NCI-H510A (cell line): ENCODE measurements around the gene PRR14.

Source experiments
- DNase-seq: peaks from one replicate; lab custom pipeline; 2025; lab: John Stamatoyannopoulos, UW

PRR14 gene

GRCh38 chr16:30659507-30660423 is 9.0 kb downstream of the PRR14 start:
- no peak for DNase-seq

- DNase-seq, result no peak
Measured at GRCh38 chr16:30660424-30661261, 9.9 kb downstream of the PRR14 start.

GRCh38 chr16:30662449-30662848 is 11.7 kb downstream of the PRR14 start:
- no peak for DNase-seq

GRCh38 chr16:30663038-30663437 is 12.3 kb downstream of the PRR14 start:
- DNase-seq, result no peak

GRCh38 chr16:30663820-30664219 is 13.1 kb downstream of the PRR14 start:
- no peak for DNase-seq

GRCh38 chr16:30664616-30665109 is 13.9 kb downstream of the PRR14 start:
- DNase-seq, result no peak

GRCh38 chr16:30665155-30665829 is 14.5 kb downstream of the PRR14 start:
- no peak for DNase-seq

- no peak for DNase-seq
Measured at GRCh38 chr16:30665830-30666190, 15.1 kb downstream of the PRR14 start.

GRCh38 chr16:30666681-30667080 is 15.9 kb downstream of the PRR14 start:
- DNase-seq, result no peak

- no peak for DNase-seq
Measured at GRCh38 chr16:30667361-30667905, 16.7 kb downstream of the PRR14 start.

GRCh38 chr16:30668393-30668792 is 17.6 kb downstream of the PRR14 start:
- DNase-seq, result no peak

GRCh38 chr16:30669026-30669902 is 18.5 kb downstream of the PRR14 start:
- DNase-seq, result no peak

- no peak for DNase-seq
Measured at GRCh38 chr16:30669903-30670824, 19.4 kb downstream of the PRR14 start.

GRCh38 chr16:30675143-30675542 is 24.4 kb downstream of the PRR14 start:
- DNase-seq, result no peak

- no peak for DNase-seq
Measured at GRCh38 chr16:30677931-30678585, 27.3 kb downstream of the PRR14 start.

GRCh38 chr16:30678586-30678970 is 27.8 kb downstream of the PRR14 start:
- DNase-seq, result no peak

GRCh38 chr16:30680326-30680725 is 29.6 kb downstream of the PRR14 start:
- DNase-seq, result no peak

- DNase-seq, result no peak
Measured at GRCh38 chr16:30688701-30689100, 37.9 kb downstream of the PRR14 start.

GRCh38 chr16:30691907-30692306 is 41.1 kb downstream of the PRR14 start:
- DNase-seq, result no peak
